ENCODE results near the gene DQX1.

GRCh38 chr2:74499940-74500577 lies 26.0 kb downstream of the DQX1 start:
- TF ChIP-seq, protein P1, sequence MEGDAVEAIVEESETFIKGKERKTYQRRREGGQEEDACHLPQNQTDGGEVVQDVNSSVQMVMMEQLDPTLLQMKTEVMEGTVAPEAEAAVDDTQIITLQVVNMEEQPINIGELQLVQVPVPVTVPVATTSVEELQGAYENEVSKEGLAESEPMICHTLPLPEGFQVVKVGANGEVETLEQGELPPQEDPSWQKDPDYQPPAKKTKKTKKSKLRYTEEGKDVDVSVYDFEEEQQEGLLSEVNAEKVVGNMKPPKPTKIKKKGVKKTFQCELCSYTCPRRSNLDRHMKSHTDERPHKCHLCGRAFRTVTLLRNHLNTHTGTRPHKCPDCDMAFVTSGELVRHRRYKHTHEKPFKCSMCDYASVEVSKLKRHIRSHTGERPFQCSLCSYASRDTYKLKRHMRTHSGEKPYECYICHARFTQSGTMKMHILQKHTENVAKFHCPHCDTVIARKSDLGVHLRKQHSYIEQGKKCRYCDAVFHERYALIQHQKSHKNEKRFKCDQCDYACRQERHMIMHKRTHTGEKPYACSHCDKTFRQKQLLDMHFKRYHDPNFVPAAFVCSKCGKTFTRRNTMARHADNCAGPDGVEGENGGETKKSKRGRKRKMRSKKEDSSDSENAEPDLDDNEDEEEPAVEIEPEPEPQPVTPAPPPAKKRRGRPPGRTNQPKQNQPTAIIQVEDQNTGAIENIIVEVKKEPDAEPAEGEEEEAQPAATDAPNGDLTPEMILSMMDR (conservative IDR thresholded peaks at IDR 0.05; ENCODE audit: low read depth, low read length), result no peak
- no peak for TF ChIP-seq EZH2 (IDR thresholded peaks at IDR 0.05; ENCODE audit: borderline replicate concordance, low read depth, low read length, poor library complexity, severe bottlenecking)
